ENCODE data around the gene TH.

The TH gene

DNA sequence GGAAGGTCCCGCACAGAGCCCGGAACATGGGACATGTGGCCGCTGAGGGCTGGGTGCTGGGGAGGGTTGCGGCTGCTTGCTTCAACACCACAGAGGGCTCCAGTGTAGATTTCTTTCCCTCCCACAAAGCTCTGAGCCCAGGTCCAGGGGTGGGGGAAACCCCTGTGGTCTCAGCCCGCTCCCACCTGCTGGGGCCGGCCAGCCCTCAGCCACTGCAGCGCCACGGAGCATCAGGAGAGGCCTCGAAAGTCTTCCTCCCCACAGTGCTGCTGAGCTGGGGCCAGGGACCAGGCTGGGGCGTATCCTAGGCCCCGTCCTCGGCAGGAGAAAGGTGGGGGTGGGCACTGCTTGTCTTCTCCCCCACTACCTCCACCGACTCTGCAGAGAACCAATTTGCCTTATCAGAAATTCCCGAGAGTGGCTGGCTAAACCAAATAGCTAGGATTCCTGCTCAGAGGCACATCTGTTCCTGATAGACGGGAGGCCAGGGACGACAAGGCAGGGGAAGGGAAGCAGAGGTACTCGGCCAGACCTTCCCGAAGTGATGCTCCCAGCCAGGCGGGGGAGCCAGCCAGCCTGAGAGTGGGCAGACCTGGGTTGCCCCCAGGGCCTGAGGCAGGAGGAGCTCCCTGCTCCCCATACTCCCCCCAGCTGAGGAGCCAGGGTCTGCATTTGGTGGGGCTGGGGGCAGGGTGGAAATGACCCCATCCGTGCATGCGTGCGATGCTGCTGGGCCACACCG, 51.1 kb downstream of the TH start:
- TF ChIP-seq CTCF (IDR thresholded peaks at IDR 0.05) (no peak), ZFX (IDR thresholded peaks at IDR 0.05; ENCODE audit: borderline replicate concordance) (no peak)
- no peak overlapping the region for H3K27ac ChIP-seq

GRCh38 chr11:2118677-2119076, 52.9 kb downstream of the TH start:
- H3K27ac ChIP-seq: no peak overlapping the region
- TF ChIP-seq CTCF (IDR thresholded peaks at IDR 0.05): no peak
- TF ChIP-seq ZFX (IDR thresholded peaks at IDR 0.05; ENCODE audit: borderline replicate concordance): no peak

DNA sequence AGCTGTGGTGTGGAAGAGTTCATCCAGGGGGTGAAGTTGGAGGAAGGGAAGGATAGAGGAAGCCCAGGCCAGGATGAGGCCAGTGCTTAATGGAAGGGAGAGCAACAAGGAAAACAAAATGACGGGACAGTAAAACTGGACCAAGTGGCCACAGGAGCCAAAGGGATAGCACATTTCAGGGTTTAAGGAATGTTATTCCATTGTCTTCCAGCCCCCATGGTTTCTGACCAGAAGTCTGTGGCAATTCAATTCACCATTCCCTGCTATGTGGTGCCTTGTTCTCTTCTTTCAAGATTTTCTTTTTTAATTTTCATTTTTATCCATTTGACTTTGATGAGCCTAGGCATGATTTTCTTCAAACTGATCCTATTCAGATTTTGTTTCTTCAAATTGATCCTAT, 54.9 kb downstream of the TH start:
- H3K27ac ChIP-seq: no peak overlapping the region
- TF ChIP-seq CTCF (IDR thresholded peaks at IDR 0.05) (no peak), ZFX (IDR thresholded peaks at IDR 0.05; ENCODE audit: borderline replicate concordance) (no peak)

GRCh38 chr11:2115308-2115707, 56.3 kb downstream of the TH start:
- TF ChIP-seq CTCF (IDR thresholded peaks at IDR 0.05) (no peak), ZFX (IDR thresholded peaks at IDR 0.05; ENCODE audit: borderline replicate concordance) (no peak)
- H3K27ac ChIP-seq: no peak overlapping the region

DNA sequence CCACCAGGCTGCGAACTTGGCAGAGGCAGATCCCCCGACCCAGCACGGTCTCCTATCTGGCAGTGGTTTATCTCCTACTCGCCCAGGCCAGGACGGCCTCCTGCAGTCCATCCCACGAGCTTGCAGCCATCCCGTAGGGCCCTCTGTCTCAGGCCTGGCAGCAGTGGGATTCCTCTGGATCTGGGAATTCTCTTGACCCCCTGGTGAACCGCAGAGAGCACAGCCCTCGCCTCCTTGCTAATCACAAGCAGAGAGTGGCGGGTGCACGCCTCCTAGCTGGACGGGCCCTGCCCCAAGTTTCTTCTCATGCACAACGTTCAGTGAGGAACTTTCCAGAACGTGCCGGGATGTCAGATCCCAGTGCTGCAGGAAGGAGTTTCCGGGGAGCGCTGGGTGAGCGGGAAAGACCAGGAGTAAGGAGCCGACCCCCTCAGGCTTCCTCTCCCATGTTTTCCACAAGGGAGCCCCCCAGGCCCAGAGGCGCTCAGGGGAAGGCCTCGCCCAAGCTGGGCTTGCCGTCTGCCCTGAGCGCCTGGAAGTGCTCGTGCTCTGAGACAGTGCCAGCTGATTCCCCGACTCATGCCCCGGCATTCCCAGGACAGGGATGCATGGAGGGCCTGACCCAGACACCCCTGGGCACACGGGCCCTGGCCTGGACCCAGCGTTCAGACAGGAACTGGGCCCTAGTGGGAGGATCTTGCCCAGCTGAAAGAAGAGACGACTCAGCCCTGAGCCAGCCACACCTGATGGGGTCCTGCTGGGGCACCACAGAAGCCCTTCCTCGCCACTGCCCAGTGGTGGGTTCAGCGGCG, 57.0 kb downstream of the TH start:
- TF ChIP-seq ZFX (IDR thresholded peaks at IDR 0.05; ENCODE audit: borderline replicate concordance): no peak
- no peak for TF ChIP-seq CTCF (IDR thresholded peaks at IDR 0.05)

More for the DNA sequence above, 57.0 kb downstream of the TH start:
- no peak overlapping the region for H3K27ac ChIP-seq
